ENCODE results near the gene SSBP2. TPM values are rescaled to one million over a fixed set of nuclear protein-coding genes. Genes with fewer than 3 reads are reported as not detected.

SSBP2 gene
- total RNA-seq, 2 experiments from 2014 or later, result 11.7 to 12.9 TPM

DNA sequence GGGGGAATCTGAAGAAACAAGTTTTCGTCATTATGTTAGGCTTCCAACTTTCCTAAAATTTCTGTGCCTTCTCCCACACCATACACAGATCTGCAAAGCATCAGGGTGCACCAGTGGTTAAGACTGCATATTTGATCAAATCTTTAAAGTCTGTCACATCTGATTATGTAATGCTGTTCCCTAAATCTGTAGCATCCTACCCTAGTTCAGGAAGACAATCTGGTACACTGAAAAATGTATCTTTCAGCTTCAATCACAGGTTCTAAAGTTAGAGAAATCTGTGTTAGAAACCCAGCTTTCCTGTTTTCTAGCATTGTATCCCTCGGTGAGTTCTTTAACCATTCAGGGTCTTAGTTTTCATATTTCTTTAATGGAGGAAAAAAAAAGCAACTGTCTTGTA, 3.9 kb downstream of the SSBP2 start:
- DNase-seq, result no peak
- Mint-ChIP-seq H3K4me1 (ENCODE audit: low read depth) (peaks cover 27% of the 10 kb centered on the region), H3K27ac (no peak overlapping the region), H3K27me3 (peaks cover 1% of the 10 kb centered on the region), H3K9me3 (no peaks in the 10 kb centered on the region), H3K4me3 (no peak overlapping the region), H3K36me3 (ENCODE audit: low read depth) (no peaks in the 10 kb centered on the region)
- intact Hi-C loops (cut with micrococcal nuclease), result loop anchor here (5.0 kb wide), 1 partner anchor 240 kb away; no protein-coding TSS in a partner anchor
- TF ChIP-seq, protein P1, sequence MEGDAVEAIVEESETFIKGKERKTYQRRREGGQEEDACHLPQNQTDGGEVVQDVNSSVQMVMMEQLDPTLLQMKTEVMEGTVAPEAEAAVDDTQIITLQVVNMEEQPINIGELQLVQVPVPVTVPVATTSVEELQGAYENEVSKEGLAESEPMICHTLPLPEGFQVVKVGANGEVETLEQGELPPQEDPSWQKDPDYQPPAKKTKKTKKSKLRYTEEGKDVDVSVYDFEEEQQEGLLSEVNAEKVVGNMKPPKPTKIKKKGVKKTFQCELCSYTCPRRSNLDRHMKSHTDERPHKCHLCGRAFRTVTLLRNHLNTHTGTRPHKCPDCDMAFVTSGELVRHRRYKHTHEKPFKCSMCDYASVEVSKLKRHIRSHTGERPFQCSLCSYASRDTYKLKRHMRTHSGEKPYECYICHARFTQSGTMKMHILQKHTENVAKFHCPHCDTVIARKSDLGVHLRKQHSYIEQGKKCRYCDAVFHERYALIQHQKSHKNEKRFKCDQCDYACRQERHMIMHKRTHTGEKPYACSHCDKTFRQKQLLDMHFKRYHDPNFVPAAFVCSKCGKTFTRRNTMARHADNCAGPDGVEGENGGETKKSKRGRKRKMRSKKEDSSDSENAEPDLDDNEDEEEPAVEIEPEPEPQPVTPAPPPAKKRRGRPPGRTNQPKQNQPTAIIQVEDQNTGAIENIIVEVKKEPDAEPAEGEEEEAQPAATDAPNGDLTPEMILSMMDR (IDR thresholded peaks at IDR 0.05), result no peak
- no peak for ATAC-seq
- ChIA-PET CTCF (interaction anchor here (1.1 kb wide), 1 partner anchor 14 kb away, joined by 3 read pairs; no protein-coding TSS in a partner anchor), POLR2A (no interaction called here)

DNA sequence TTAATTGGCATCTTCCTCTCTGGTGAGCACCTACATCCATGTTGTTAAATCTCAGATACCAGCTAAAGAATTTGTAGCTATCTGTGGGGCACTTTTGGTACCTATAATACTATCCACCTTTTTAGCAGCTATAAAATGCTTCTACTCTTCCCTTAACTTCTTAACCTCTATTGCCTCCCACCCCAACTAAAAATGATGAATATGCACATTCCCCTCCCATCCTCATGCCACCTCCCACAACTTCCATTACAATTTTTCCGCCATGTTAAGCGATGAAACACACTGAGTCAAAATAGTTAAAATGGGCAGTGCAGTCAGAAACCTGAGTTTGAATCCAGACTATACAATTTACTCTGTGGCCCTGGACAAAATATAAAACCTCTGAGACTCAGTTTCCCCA, 10.1 kb downstream of the SSBP2 start:
- no peak overlapping the region for H3K4me3 Mint-ChIP-seq
- H3K27me3 Mint-ChIP-seq, result no peaks in the 10 kb centered on the region
- H3K27ac Mint-ChIP-seq, result no peak overlapping the region
- H3K4me1 Mint-ChIP-seq (ENCODE audit: low read depth), result peaks cover 15% of the 10 kb centered on the region
- DNase-seq, result no peak
- H3K36me3 Mint-ChIP-seq (ENCODE audit: low read depth), result peaks cover 4% of the 10 kb centered on the region
- POLR2A ChIA-PET, result interaction anchor here (3.0 kb wide), 1 partner anchor 11 kb away, joined by 12 read pairs; the partner anchor contains the start of gene SSBP2
- TF ChIP-seq, protein P1 (IDR thresholded peaks at IDR 0.05), result no peak
- peaks cover 3% of the 10 kb centered on the region for H3K9me3 Mint-ChIP-seq
- intact Hi-C loops (cut with micrococcal nuclease), result no loop called here
- CTCF ChIA-PET, result interaction anchor here (1.3 kb wide), 1 partner anchor 485 kb away, joined by 3 read pairs; no protein-coding TSS in a partner anchor
- ATAC-seq, result no peak

DNA sequence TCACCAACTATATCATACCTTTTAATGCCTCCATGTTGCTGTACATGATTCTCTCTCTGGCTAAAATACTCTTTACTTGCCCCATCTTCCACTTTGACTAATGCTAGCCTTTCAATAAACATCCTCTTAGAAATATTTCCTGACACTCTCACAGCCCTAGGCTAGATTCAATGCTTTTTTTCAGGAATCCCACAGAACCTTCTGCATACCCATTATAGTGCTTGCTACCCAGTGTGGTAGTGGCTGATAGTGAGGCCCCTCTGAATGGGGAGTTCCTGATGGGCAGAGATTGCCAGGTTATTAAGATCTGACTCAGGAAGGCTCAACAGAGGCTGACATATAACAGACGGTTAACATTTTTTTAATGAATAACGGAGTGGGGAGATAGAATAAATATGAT, 11.6 kb downstream of the SSBP2 start:
- CTCF ChIA-PET, result no interaction called here
- no peak overlapping the region for H3K27ac Mint-ChIP-seq
- H3K4me1 Mint-ChIP-seq (ENCODE audit: low read depth), result peaks cover 19% of the 10 kb centered on the region
- intact Hi-C loops (cut with micrococcal nuclease), result no loop called here
- POLR2A ChIA-PET, result no interaction called here
- H3K4me3 Mint-ChIP-seq, result no peak overlapping the region
- TF ChIP-seq, protein P1 (IDR thresholded peaks at IDR 0.05), result no peak
- H3K36me3 Mint-ChIP-seq (ENCODE audit: low read depth), result peaks cover 4% of the 10 kb centered on the region
- DNase-seq, result no peak
- peaks cover 3% of the 10 kb centered on the region for H3K9me3 Mint-ChIP-seq
- ATAC-seq, result no peak
- H3K27me3 Mint-ChIP-seq, result no peaks in the 10 kb centered on the region

DNA sequence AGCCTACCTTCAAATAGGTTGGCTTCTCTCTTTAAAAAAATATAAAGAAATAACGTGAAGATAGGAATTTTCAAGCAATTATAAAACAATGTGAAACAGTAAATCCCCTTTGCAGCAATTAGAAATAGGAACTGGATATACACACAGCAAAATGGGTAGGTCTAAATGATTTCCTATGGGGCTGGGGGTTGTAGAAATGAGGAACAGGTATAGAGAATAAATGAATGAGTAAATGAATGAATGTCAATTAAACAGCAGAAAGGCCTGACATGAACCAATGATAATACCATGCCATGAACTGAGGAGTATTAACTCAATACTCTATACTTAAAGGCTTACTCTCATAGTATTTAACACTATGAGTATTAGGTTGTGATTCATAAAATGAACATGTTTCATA, 21.6 kb downstream of the SSBP2 start:
- ATAC-seq, result no peak
- ChIA-PET CTCF (no interaction called here), POLR2A (no interaction called here)
- intact Hi-C loops (cut with micrococcal nuclease), result no loop called here
- Mint-ChIP-seq H3K4me3 (no peak overlapping the region), H3K27ac (no peak overlapping the region), H3K9me3 (no peaks in the 10 kb centered on the region), H3K36me3 (ENCODE audit: low read depth) (no peaks in the 10 kb centered on the region), H3K4me1 (ENCODE audit: low read depth) (peaks cover 13% of the 10 kb centered on the region), H3K27me3 (no peaks in the 10 kb centered on the region)
- TF ChIP-seq, protein P1 (IDR thresholded peaks at IDR 0.05), result no peak
- no peak for DNase-seq

DNA sequence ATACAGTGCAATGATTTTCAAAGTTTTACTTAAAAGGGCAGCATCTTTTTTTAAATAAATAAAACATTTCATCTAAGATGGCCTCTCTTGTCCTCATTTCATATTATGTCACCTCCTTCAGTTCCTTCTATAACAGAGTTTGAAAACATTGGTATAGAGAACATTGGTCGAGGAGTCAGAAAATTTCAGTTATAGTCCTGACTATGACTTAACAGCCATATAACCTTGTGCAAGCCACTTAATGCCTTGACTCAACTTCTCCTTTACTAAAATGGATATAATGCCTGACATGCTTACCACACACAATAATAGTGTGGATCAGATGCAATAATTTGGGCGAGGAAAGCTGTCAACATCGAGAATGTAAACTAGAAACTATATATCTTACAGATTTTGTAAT, 22.6 kb downstream of the SSBP2 start:
- TF ChIP-seq, protein P1 (IDR thresholded peaks at IDR 0.05), result no peak
- CTCF ChIA-PET, result no interaction called here
- ATAC-seq (no peak), DNase-seq (no peak)
- H3K36me3 Mint-ChIP-seq (ENCODE audit: low read depth), result no peaks in the 10 kb centered on the region
- H3K4me3 Mint-ChIP-seq, result no peak overlapping the region
- no peak overlapping the region for H3K27ac Mint-ChIP-seq
- H3K4me1 Mint-ChIP-seq (ENCODE audit: low read depth), result peaks cover 20% of the 10 kb centered on the region
- no peaks in the 10 kb centered on the region for H3K9me3 Mint-ChIP-seq
- POLR2A ChIA-PET, result no interaction called here
- no peaks in the 10 kb centered on the region for H3K27me3 Mint-ChIP-seq
- intact Hi-C loops (cut with micrococcal nuclease), result no loop called here
